B cell (primary cell): Measurements from ENCODE around the gene PFDN1. TPM values are rescaled to one million over a fixed set of nuclear protein-coding genes. Genes with fewer than 3 reads are reported as not detected.
A peak's percentile ranks its signal among the peaks of the same experiment; 100 is the strongest.
"Not testable (repeated sequence)": the region's sequence is repeated elsewhere in the genome, so short reads cannot be mapped to it uniquely, and the experiment has no call there.

Experiments used
- ATAC-seq: fragments of 200-7000 bp; cut with Tn5 transposase; one replicate; pipeline ENCODE4 v1.10.0; 2021; ENCODE audit warnings: low read depth, mild to moderate bottlenecking, moderate number of reproducible peaks, moderate library complexity
- CTCF ChIA-PET: fragments of 350-600 bp; sonication (Branson Sonifier 250); formaldehyde crosslinking; loops from one replicate; lab custom pipeline; 2021; ENCODE audit warnings: antibody characterized with exemption, inconsistent platforms; lab: Charles Lee
- POLR2A ChIA-PET: fragments of 350-600 bp; sonication (Branson Sonifier 250); formaldehyde crosslinking; loops from one replicate; lab custom pipeline; 2021; ENCODE audit warnings: antibody characterized with exemption; lab: Charles Lee
- DNase-seq: peaks from one replicate; pipeline ENCODE4 v3.0.0; 2013
- H2AFZ ChIP-seq: 2 replicates; pipeline ENCODE4 v1.6.1; 2012; ENCODE audit warnings: mild to moderate bottlenecking, low read depth, low read length; ENCODE audit not compliant: insufficient read depth, poor library complexity, severe bottlenecking
- H3K27ac ChIP-seq, 2 donors: 1 replicate in 1 of 2; 2 replicates in 1 of 2; pipeline ENCODE4 v1.5.1; 2012 to 2013; ENCODE audit warnings: low read length in 2 of 2, mild to moderate bottlenecking in 2 of 2, moderate library complexity in 1 of 2
- H3K27me3 ChIP-seq, 4 experiments: fragments of 200-600 bp in 1 of 4; sonication (generic) in 1 of 4; replicated peaks in 1 of 4; 1 replicate in 2 of 4; 2 replicates in 2 of 4; pipeline versions ENCODE4 v1.6.1 to v1.7.0; 2013 to 2016; ENCODE audit warnings: low read length in 3 of 4, mild to moderate bottlenecking in 2 of 4, mixed read lengths in 1 of 4, moderate library complexity in 1 of 4; ENCODE audit not compliant: insufficient read depth in 4 of 4, control insufficient read depth in 3 of 4; ENCODE audit errors: control extremely low read depth in 1 of 4
- H3K36me3 ChIP-seq, 2 experiments: replicated peaks in 1 of 2; 1 replicate in 1 of 2; 2 replicates in 1 of 2; pipeline versions ENCODE4 v1.6.1 to v1.7.1; 2013; ENCODE audit warnings: low read length in 1 of 2; ENCODE audit not compliant: insufficient read depth in 2 of 2, control insufficient read depth in 1 of 2; ENCODE audit errors: control extremely low read depth in 1 of 2, extremely low read depth in 1 of 2
- H3K4me1 ChIP-seq, 2 donors: fragments of 200-600 bp in 1 of 2; sonication (generic) in 1 of 2; 1 replicate in 1 of 2; 2 replicates in 1 of 2; pipeline versions ENCODE4 v1.5.1 to v1.6.1; 2013 to 2017; ENCODE audit warnings: low read length in 2 of 2; ENCODE audit not compliant: control insufficient read depth in 2 of 2, insufficient read depth in 2 of 2
- H3K4me2 ChIP-seq: replicated peaks from 2 replicates; pipeline ENCODE3; 2012; ENCODE audit warnings: mild to moderate bottlenecking, low read depth, low read length; ENCODE audit not compliant: poor library complexity, severe bottlenecking
- H3K4me3 ChIP-seq, 5 experiments: fragments of 200-600 bp in 1 of 5; sonication (generic) in 1 of 5; 1 replicate in 3 of 5; 2 replicates in 2 of 5; pipeline versions ENCODE4 v1.5.1 to v1.7.0; 2011 to 2016; ENCODE audit warnings: low read length in 4 of 5, mild to moderate bottlenecking in 4 of 5, low read depth in 2 of 5, control low read depth in 1 of 5, moderate library complexity in 1 of 5; ENCODE audit not compliant: insufficient read depth in 1 of 5; ENCODE audit errors: control extremely low read depth in 1 of 5, extremely low read depth in 1 of 5
- H3K79me2 ChIP-seq: fragments of 200-600 bp; sonication (generic); one replicate; pipeline ENCODE4 v1.6.0; 2016; ENCODE audit warnings: low read length; ENCODE audit not compliant: control insufficient read depth, insufficient read depth
- H3K9ac ChIP-seq: fragments of 200-600 bp; sonication (generic); 2 replicates; pipeline ENCODE4 v1.6.1; 2017; ENCODE audit warnings: mild to moderate bottlenecking, low read length, moderate library complexity
- H3K9me3 ChIP-seq, 3 donors: one replicate each; pipeline versions ENCODE4 v1.6.1 to v1.7.1; 2013; ENCODE audit warnings: low read length in 2 of 3; ENCODE audit not compliant: control insufficient read depth in 2 of 3, insufficient read depth in 1 of 3; ENCODE audit errors: control extremely low read depth in 1 of 3
- H4K20me1 ChIP-seq: 2 replicates; pipeline ENCODE4 v1.6.0; 2012; ENCODE audit warnings: mild to moderate bottlenecking, low read length; ENCODE audit not compliant: insufficient read depth, control insufficient read depth, poor library complexity, severe bottlenecking
- H3K27ac Mint-ChIP-seq: one replicate; pipeline ENCODE4 v1.8.0; 2021; ENCODE audit warnings: mixed read lengths
- H3K27me3 Mint-ChIP-seq: one replicate; pipeline ENCODE4 v1.8.0; 2021; ENCODE audit warnings: mixed read lengths
- H3K4me1 Mint-ChIP-seq: one replicate; pipeline ENCODE4 v1.8.0; 2021; ENCODE audit warnings: mixed read lengths
- H3K4me3 Mint-ChIP-seq: one replicate; pipeline ENCODE4 v1.8.0; 2021; ENCODE audit warnings: mixed read lengths
- H3K9me3 Mint-ChIP-seq: one replicate; pipeline ENCODE4 v1.8.0; 2022; ENCODE audit warnings: mixed read lengths; ENCODE audit not compliant: insufficient read depth
- CTCF ChIP-seq: fragments of 200-600 bp; IDR thresholded peaks from one replicate; pipeline ENCODE4 v1.8.0; 2022; ENCODE audit warnings: antibody characterized with exemption, mild to moderate bottlenecking
- EZH2 ChIP-seq: IDR thresholded peaks from 2 replicates; pipeline ENCODE4 v1.6.1; 2012; ENCODE audit warnings: borderline replicate concordance, low read depth, mild to moderate bottlenecking, moderate library complexity, low read length; ENCODE audit not compliant: insufficient read depth, poor library complexity, severe bottlenecking
- WGBS: methylation state at CpG from one replicate; pipeline ENCODE4 v1.1.5; 2013; ENCODE audit warnings: missing lambda C conversion rate; ENCODE audit not compliant: insufficient coverage; 5-methylcytosine and 5-hydroxymethylcytosine counted together
- intact Hi-C: fragments of 100-400 bp; cut with micrococcal nuclease; formaldehyde crosslinking; loops from one replicate; pipeline ENCODE4 v1.10.0; 2022
- polyA plus RNA-seq: library from polyadenylated mRNA; depleted of rRNA; stranded (reverse); fragments of >200 nt; gene quantifications from 2 replicates; pipeline ENCODE4 v1.2.3, GENCODE V29; 2012
- total RNA-seq, 2 donors: library from RNA; stranded (reverse); fragments of 120-200 nt in 1 of 2; gene quantifications; 1 replicate in 1 of 2; 2 replicates in 1 of 2; pipeline versions ENCODE4 v1.2.3 to v1.2.4, GENCODE V29; 2013 to 2022

The PFDN1 gene
- total and polyA plus RNA-seq, 2 donors (not counting 1 experiment from before 2014, with no cell fraction given), result 30.3 to 31.2 TPM

GRCh38 chr5:140344683-140345423 lies 42.0 kb upstream of the PFDN1 start:
- H3K4me1 Mint-ChIP-seq, result peaks cover 57% of the 10 kb centered on the region
- H3K4me3 Mint-ChIP-seq, result peak overlapping the region; percentile 10
- Histone ChIP-seq H3K4me1 (peaks cover 52 to 68% of the 10 kb centered on the region in 2 donors), H2AFZ (no peak overlapping the region), H4K20me1 (no peaks in the 10 kb centered on the region), H3K27me3 (peaks cover 0 to 16% (median 0%) of the 10 kb centered on the region in 4 experiments), H3K79me2 (no peaks in the 10 kb centered on the region), H3K36me3 (no peaks in the 10 kb centered on the region), H3K27ac (no peak overlapping the region), H3K9ac (no peak overlapping the region), H3K4me2 (no peak overlapping the region), H3K4me3 (no peak overlapping the region), H3K9me3 (peaks cover 0 to 3% (median 0%) of the 10 kb centered on the region in 3 donors)
- POLR2A ChIA-PET, result no interaction called here
- CTCF ChIA-PET, result interaction anchor here (0.7 to 18.0 kb wide), 7 partner anchors 11 to 466 kb away, joined by 3 to 594 read pairs (median 3); partner anchors contain the start of gene PFDN1
- no peaks in the 10 kb centered on the region for H3K9me3 Mint-ChIP-seq
- ATAC-seq (no peak), DNase-seq (no peak)
- no peak for TF ChIP-seq CTCF
- TF ChIP-seq EZH2, result no peak
- H3K27me3 Mint-ChIP-seq, result peaks cover 4% of the 10 kb centered on the region
- WGBS, result 75% methylated on average over 4 of the region's 4 CpGs
- no peak overlapping the region for H3K27ac Mint-ChIP-seq
- intact Hi-C loops, result loop anchor here (5.0 kb wide), 1 partner anchor 43 kb away; the partner anchor contains the start of gene PFDN1

GRCh38 chr5:140343849-140344248 lies 40.9 kb upstream of the PFDN1 start:
- H3K4me3 ChIP-seq, ATAC-seq, DNase-seq, H3K4me2 ChIP-seq, POLR2A ChIA-PET, H3K9me3 Mint-ChIP-seq, H3K27ac ChIP-seq, H3K27ac Mint-ChIP-seq, H3K27me3 Mint-ChIP-seq, H2AFZ ChIP-seq, H3K9ac ChIP-seq, H4K20me1 ChIP-seq, H3K4me3 Mint-ChIP-seq, H3K36me3 ChIP-seq, H3K9me3 ChIP-seq, H3K79me2 ChIP-seq, intact Hi-C loops: not testable (repeated sequence)
- peaks cover 0 to 13% (median 0%) of the 10 kb centered on the region in 4 experiments for H3K27me3 ChIP-seq
- 100% methylated on average over 3 of the region's 8 CpGs for WGBS
- CTCF ChIA-PET, result interaction anchor here (0.7 to 18.0 kb wide), 5 partner anchors 8 to 465 kb away, joined by 3 to 594 read pairs (median 9); no protein-coding TSS in a partner anchor
- peaks cover 47 to 62% of the 10 kb centered on the region in 2 donors for H3K4me1 ChIP-seq
- H3K4me1 Mint-ChIP-seq, result peaks cover 54% of the 10 kb centered on the region
